Right lobe of liver (tissue), 4 donors: ENCODE data around the gene SOX12.

Experiments
- CTCF ChIP-seq, 4 donors: fragments of 200-600 bp in 3 of 4; fragments of 450-650 bp in 1 of 4; IDR thresholded peaks; one replicate each; pipeline versions ENCODE4 v1.5.1 to v1.8.0; 2016 to 2022; ENCODE audit warnings: antibody characterized with exemption in 4 of 4, mild to moderate bottlenecking in 2 of 4
- POLR2A ChIP-seq: fragments of 450-650 bp; IDR thresholded peaks from one replicate; pipeline ENCODE4 v1.6.1; 2017; ENCODE audit warnings: antibody characterized with exemption, mild to moderate bottlenecking
- donor health status: DM: no; HTN: no; CAD: no.
- donor health status: DM: no; HTN: no; CAD: no.
- donor health status: DM: no; HTN: yes; CAD: no.

GRCh38 chr20:308427-309038 is 16.8 kb upstream of the SOX12 start:
- TF ChIP-seq CTCF (IDR thresholded peaks at IDR 0.05) (no peak), POLR2A (no peak)
